SU-DHL-6 (cell line): ENCODE measurements around the gene TMEM38A.

Experiments used
- H2AFZ ChIP-seq: fragments of 200-600 bp; sonication (generic); 2 replicates; pipeline ENCODE4 v1.6.1; 2014; ENCODE audit warnings: low read depth, mild to moderate bottlenecking, moderate library complexity, mixed read lengths, antibody characterized with exemption, low read length; ENCODE audit not compliant: severe bottlenecking
- H3F3A ChIP-seq: fragments of 200-600 bp; shearing (Covaris generic); 2 replicates; pipeline ENCODE4 v1.6.0; 2016; ENCODE audit warnings: antibody characterized with exemption, mild to moderate bottlenecking; ENCODE audit not compliant: insufficient read depth
- H3K27ac ChIP-seq: fragments of 200-600 bp; sonication (generic); 2 replicates; pipeline ENCODE4 v1.5.1; 2016; ENCODE audit warnings: low read depth, mild to moderate bottlenecking, low read length, moderate library complexity, mixed read lengths
- H3K27me3 ChIP-seq: fragments of 200-600 bp; sonication (generic), shearing (Covaris generic); 2 replicates; pipeline ENCODE4 v1.6.0; 2014; ENCODE audit warnings: mild to moderate bottlenecking, low read length
- H3K36me3 ChIP-seq: fragments of 200-600 bp; sonication (generic); 2 replicates; pipeline ENCODE4 v1.6.1; 2014; ENCODE audit warnings: mild to moderate bottlenecking, low read length, mixed read lengths
- H3K4me2 ChIP-seq: fragments of 300-600, 200-600 bp; shearing (Covaris generic), sonication (generic); 2 replicates; pipeline ENCODE4 v1.6.0; 2014; ENCODE audit warnings: low read length, low read depth, mild to moderate bottlenecking; ENCODE audit not compliant: poor library complexity, severe bottlenecking
- H3K4me3 ChIP-seq: fragments of 200-600 bp; sonication (generic); 2 replicates; pipeline ENCODE4 v1.5.1; 2014; ENCODE audit warnings: antibody characterized with exemption, low read length, mild to moderate bottlenecking, mixed read lengths; ENCODE audit not compliant: insufficient read depth, poor library complexity, severe bottlenecking
- H3K79me2 ChIP-seq: fragments of 200-600 bp; sonication (generic); 2 replicates; pipeline ENCODE4 v1.6.1; 2014; ENCODE audit warnings: mild to moderate bottlenecking, low read length, moderate library complexity; ENCODE audit not compliant: insufficient read depth
- H3K9ac ChIP-seq: fragments of 200-600 bp; sonication (generic); 2 replicates; pipeline ENCODE4 v1.7.0; 2014; ENCODE audit warnings: mild to moderate bottlenecking, low read length
- H3K9me2 ChIP-seq: fragments of 200-600 bp; sonication (generic); replicated peaks from 2 replicates; pipeline ENCODE4 v1.6.1; 2014; ENCODE audit warnings: low read length; ENCODE audit not compliant: insufficient read depth
- H3K9me3 ChIP-seq: fragments of 200-600 bp; sonication (generic); 2 replicates; pipeline ENCODE4 v1.6.1; 2014; ENCODE audit warnings: low read length, mixed read lengths; ENCODE audit not compliant: insufficient read depth
- H4K20me1 ChIP-seq: fragments of 200-600 bp; sonication (generic); 2 replicates; pipeline ENCODE4 v1.6.1; 2014; ENCODE audit warnings: low read depth, mild to moderate bottlenecking, antibody characterized with exemption, low read length, moderate library complexity, mixed read lengths
- CTCF ChIP-seq: fragments of 200-600 bp; sonication (generic); IDR thresholded peaks from one replicate; pipeline ENCODE4 v1.5.1; 2017; ENCODE audit warnings: antibody characterized with exemption, mild to moderate bottlenecking, low read length, moderate library complexity; ENCODE audit not compliant: insufficient read depth, poor library complexity, severe bottlenecking
- EZH2phosphoT487 ChIP-seq: fragments of 200-600 bp; sonication (generic), shearing (Covaris generic); conservative IDR thresholded peaks from 2 replicates; pipeline ENCODE4 v1.6.1; 2018; ENCODE audit warnings: mild to moderate bottlenecking, antibody characterized with exemption, low read length, moderate library complexity, mixed read lengths

TMEM38A gene

GRCh38 chr19:16627193-16627927 lies 33.6 kb upstream of the TMEM38A start:
- TF ChIP-seq CTCF, result no peak
- TF ChIP-seq EZH2phosphoT487, result no peak
- H3K27ac ChIP-seq, result peak overlapping the region; percentile 37; the same call in 1 of the 2 replicates
- no peak overlapping the region for H2AFZ ChIP-seq
- peaks cover 7% of the 10 kb centered on the region; the same call in 1 of the 2 replicates for H4K20me1 ChIP-seq
- no peaks in the 10 kb centered on the region for H3K36me3 ChIP-seq
- H3K4me2 ChIP-seq, result peak overlapping the region; percentile 87
- peak overlapping the region; percentile 91 for H3K4me3 ChIP-seq
- no peaks in the 10 kb centered on the region for H3K9me2 ChIP-seq
- H3K9me3 ChIP-seq, result no peaks in the 10 kb centered on the region
- H3K79me2 ChIP-seq, result peaks cover 56% of the 10 kb centered on the region
- H3F3A ChIP-seq, result peaks cover 28% of the 10 kb centered on the region
- H3K27me3 ChIP-seq, result no peaks in the 10 kb centered on the region
- peak overlapping the region; percentile 92 for H3K9ac ChIP-seq

GRCh38 chr19:16627928-16628182 lies 33.1 kb upstream of the TMEM38A start:
- no peak for TF ChIP-seq EZH2phosphoT487
- TF ChIP-seq CTCF, result no peak
- no peak overlapping the region for H2AFZ ChIP-seq
- H3F3A ChIP-seq, result peaks cover 28% of the 10 kb centered on the region
- no peaks in the 10 kb centered on the region for H3K27me3 ChIP-seq
- H3K9me2 ChIP-seq, result no peaks in the 10 kb centered on the region
- peak overlapping the region; percentile 37; the same call in 1 of the 2 replicates for H3K27ac ChIP-seq
- peak overlapping the region; percentile 92 for H3K9ac ChIP-seq
- H3K4me2 ChIP-seq, result peak overlapping the region; percentile 87
- no peaks in the 10 kb centered on the region for H3K36me3 ChIP-seq
- no peaks in the 10 kb centered on the region for H3K9me3 ChIP-seq
- peak overlapping the region; percentile 91 for H3K4me3 ChIP-seq
- peaks cover 51% of the 10 kb centered on the region for H3K79me2 ChIP-seq
- peaks cover 7% of the 10 kb centered on the region; the same call in 1 of the 2 replicates for H4K20me1 ChIP-seq

GRCh38 chr19:16628183-16628983 lies 32.6 kb upstream of the TMEM38A start, which contains the start of gene MED26:
TSS of gene MED26 (minus strand) at chr19:16628204. CDS start at chr19:16627943, 261 bp downstream.
- TF ChIP-seq EZH2phosphoT487 (no peak), CTCF (no peak)
- peaks cover 45% of the 10 kb centered on the region for H3K79me2 ChIP-seq
- H4K20me1 ChIP-seq, result peaks cover 7% of the 10 kb centered on the region; the same call in 1 of the 2 replicates
- H3K4me3 ChIP-seq, result peak within 1 kb of the TSS; percentile 91
- no peaks in the 10 kb centered on the region for H3K36me3 ChIP-seq
- H3K27me3 ChIP-seq, result no peaks in the 10 kb centered on the region
- peaks cover 28% of the 10 kb centered on the region for H3F3A ChIP-seq
- peak within 1 kb of the TSS; percentile 92 for H3K9ac ChIP-seq
- peak within 1 kb of the TSS; percentile 87 for H3K4me2 ChIP-seq
- H2AFZ ChIP-seq, result peak within 1 kb of the TSS; percentile 33
- no peaks in the 10 kb centered on the region for H3K9me3 ChIP-seq
- no peaks in the 10 kb centered on the region for H3K9me2 ChIP-seq
- H3K27ac ChIP-seq, result peak within 1 kb of the TSS; percentile 95
